HAP-1 (cell line): ENCODE results near the gene GNRHR.

Experiments
- DNase-seq, 2 experiments: peaks; one replicate each; pipeline ENCODE4 v3.0.0-alpha.2; 2016 to 2020; ENCODE audit warnings: low spot score in 2 of 2
- H3K27me3 ChIP-seq: fragments of 250-450 bp; sonication (Bioruptor Pico); 2 replicates; pipeline ENCODE4 v1.5.1; 2020; ENCODE audit warnings: low read depth, mild to moderate bottlenecking, moderate library complexity
- H3K36me3 ChIP-seq: fragments of 250-450 bp; sonication (Bioruptor Pico); replicated peaks from 2 replicates; pipeline ENCODE4 v1.5.1; 2020; ENCODE audit warnings: mild to moderate bottlenecking
- H3K4me1 ChIP-seq: fragments of 250-450 bp; sonication (Bioruptor Pico); 2 replicates; pipeline ENCODE4 v1.5.1; 2020; ENCODE audit warnings: mild to moderate bottlenecking
- H3K4me3 ChIP-seq: fragments of 250-450 bp; sonication (Bioruptor Pico); 2 replicates; pipeline ENCODE4 v1.5.1; 2020; ENCODE audit warnings: mild to moderate bottlenecking, moderate library complexity
- H3K9me3 ChIP-seq: fragments of 250-450 bp; sonication (Bioruptor Pico); 2 replicates; pipeline ENCODE4 v1.5.1; 2020; ENCODE audit warnings: mild to moderate bottlenecking, moderate library complexity
- in situ Hi-C: fragments of 300-500 bp; cut with MboI; formaldehyde crosslinking; loops from 3 replicates; pipeline ENCODE4 v1.14.3; 2020; ENCODE audit warnings: low sequenced_read_pairs, inconsistent platforms, mixed read lengths

The GNRHR gene

GRCh38 chr4:67701517-67701850 lies 52.7 kb downstream of the GNRHR start:
- no peaks in the 10 kb centered on the region; the same call in 1 of the 2 replicates for H3K36me3 ChIP-seq
- H3K9me3 ChIP-seq: no peaks in the 10 kb centered on the region
- in situ Hi-C loops: no loop called here
- H3K4me3 ChIP-seq: peak overlapping the region; percentile 82
- no peaks in the 10 kb centered on the region for H3K27me3 ChIP-seq
- DNase-seq: no peak
- peaks cover 8% of the 10 kb centered on the region; the same call in 1 of the 2 replicates for H3K4me1 ChIP-seq

GRCh38 chr4:67700738-67701516 lies 53.3 kb downstream of the GNRHR start, which contains the start of gene UBA6:
Gene UBA6 (minus strand): TSS chr4:67701155. CDS start chr4:67701119, 36 bp downstream.
- Histone ChIP-seq H3K9me3 (no peaks in the 10 kb centered on the region), H3K36me3 (no peaks in the 10 kb centered on the region; the same call in 1 of the 2 replicates), H3K4me1 (peaks cover 8% of the 10 kb centered on the region; the same call in 1 of the 2 replicates), H3K27me3 (no peaks in the 10 kb centered on the region), H3K4me3 (peak within 1 kb of the TSS; percentile 82)
- peak; percentile 93 to 98 for DNase-seq
- in situ Hi-C loops: no loop called here

- Histone ChIP-seq H3K9me3 (no peaks in the 10 kb centered on the region), H3K27me3 (no peaks in the 10 kb centered on the region), H3K36me3 (peaks cover 2% of the 10 kb centered on the region; the same call in 1 of the 2 replicates), H3K4me3 (peak overlapping the region; percentile 82), H3K4me1 (peaks cover 8% of the 10 kb centered on the region; the same call in 1 of the 2 replicates)
- peak in 1 of 2 experiments; percentile 22 for DNase-seq
- in situ Hi-C loops: no loop called here
These were observed 54.0 kb downstream of the GNRHR start for GRCh38 chr4:67700116-67700737.

GRCh38 chr4:67699603-67700002 lies 54.6 kb downstream of the GNRHR start:
- in situ Hi-C loops: no loop called here
- peak overlapping the region; percentile 82 for H3K4me3 ChIP-seq
- H3K36me3 ChIP-seq: peaks cover 8% of the 10 kb centered on the region; the same call in 1 of the 2 replicates

GRCh38 chr4:67697860-67698687 lies 56.1 kb downstream of the GNRHR start:
- peaks cover 6% of the 10 kb centered on the region; the same call in 1 of the 2 replicates for H3K4me1 ChIP-seq
- peaks cover 13% of the 10 kb centered on the region; the same call in 1 of the 2 replicates for H3K36me3 ChIP-seq
- no peaks in the 10 kb centered on the region for H3K9me3 ChIP-seq
- no peak for DNase-seq
- H3K4me3 ChIP-seq: no peak overlapping the region
- in situ Hi-C loops: no loop called here
- H3K27me3 ChIP-seq: no peaks in the 10 kb centered on the region

More at GRCh38 chr4:67699603-67700002, 54.6 kb downstream of the GNRHR start:
- Histone ChIP-seq H3K9me3 (no peaks in the 10 kb centered on the region), H3K4me1 (peaks cover 8% of the 10 kb centered on the region; the same call in 1 of the 2 replicates), H3K27me3 (no peaks in the 10 kb centered on the region)
- DNase-seq: no peak

GRCh38 chr4:67696061-67696460 lies 58.1 kb downstream of the GNRHR start:
- in situ Hi-C loops: no loop called here
- Histone ChIP-seq H3K4me1 (no peaks in the 10 kb centered on the region; the same call in 1 of the 2 replicates), H3K36me3 (peaks cover 23% of the 10 kb centered on the region), H3K27me3 (no peaks in the 10 kb centered on the region), H3K9me3 (no peaks in the 10 kb centered on the region), H3K4me3 (no peak overlapping the region)
- DNase-seq: no peak

- in situ Hi-C loops: no loop called here
- Histone ChIP-seq H3K36me3 (peaks cover 25% of the 10 kb centered on the region), H3K9me3 (no peaks in the 10 kb centered on the region), H3K4me1 (no peaks in the 10 kb centered on the region; the same call in 1 of the 2 replicates), H3K4me3 (no peak overlapping the region), H3K27me3 (no peaks in the 10 kb centered on the region)
- DNase-seq: no peak
These were observed 59.5 kb downstream of the GNRHR start for GRCh38 chr4:67694662-67695061.

GRCh38 chr4:67691328-67691727 lies 62.9 kb downstream of the GNRHR start:
- Histone ChIP-seq H3K4me1 (no peaks in the 10 kb centered on the region), H3K4me3 (no peak overlapping the region), H3K36me3 (peaks cover 26% of the 10 kb centered on the region), H3K27me3 (no peaks in the 10 kb centered on the region), H3K9me3 (no peaks in the 10 kb centered on the region)
- DNase-seq: no peak
- in situ Hi-C loops: no loop called here
